ENCODE data around the gene TSPAN4.
A peak's percentile ranks its signal among the peaks of the same experiment; 100 is the strongest.

Gene TSPAN4

GRCh38 chr11:833114-833791, 9.4 kb upstream of the TSPAN4 start:
- DNase-seq (ENCODE audit: insufficient read length, low spot score) (no peak), FAIRE-seq (no peak)

- FAIRE-seq (no peak), DNase-seq (ENCODE audit: insufficient read length, low spot score) (no peak)
These were observed 8.8 kb upstream of the TSPAN4 start for GRCh38 chr11:833849-834311.

- FAIRE-seq, result no peak
These were observed 8.0 kb upstream of the TSPAN4 start for GRCh38 chr11:834371-835316.

GRCh38 chr11:836274-836673, 6.4 kb upstream of the TSPAN4 start:
- DNase-seq (ENCODE audit: insufficient read length, low spot score), result no peak
- no peak for FAIRE-seq

More at GRCh38 chr11:834371-835316, 8.0 kb upstream of the TSPAN4 start:
- DNase-seq (ENCODE audit: insufficient read length, low spot score), result no peak

GRCh38 chr11:836700-837099, 6.0 kb upstream of the TSPAN4 start:
- DNase-seq (ENCODE audit: insufficient read length, low spot score) (no peak), FAIRE-seq (no peak)

- FAIRE-seq (no peak), DNase-seq (ENCODE audit: insufficient read length, low spot score) (no peak)
These were observed 5.3 kb upstream of the TSPAN4 start for GRCh38 chr11:837189-837989.

- DNase-seq (ENCODE audit: insufficient read length, low spot score), result no peak
- no peak for FAIRE-seq
These were observed 4.7 kb upstream of the TSPAN4 start for GRCh38 chr11:837990-838307.

GRCh38 chr11:838441-839279, 4.0 kb upstream of the TSPAN4 start:
- no peak for DNase-seq (ENCODE audit: insufficient read length, low spot score)
- no peak for FAIRE-seq

GRCh38 chr11:839280-839623, 3.4 kb upstream of the TSPAN4 start:
- no peak for FAIRE-seq
- no peak for DNase-seq (ENCODE audit: insufficient read length, low spot score)

GRCh38 chr11:839875-840617, 2.6 kb upstream of the TSPAN4 start:
- no peak for FAIRE-seq
- no peak for DNase-seq (ENCODE audit: insufficient read length, low spot score)

GRCh38 chr11:841981-842369, 677 bp upstream of the TSPAN4 start:
- no peak for DNase-seq (ENCODE audit: insufficient read length, low spot score)
- peak; percentile 18 for FAIRE-seq

- DNase-seq (ENCODE audit: insufficient read length, low spot score) (no peak), FAIRE-seq (no peak)
These were observed 558 bp downstream of the TSPAN4 start for GRCh38 chr11:843086-843734.

- DNase-seq (ENCODE audit: insufficient read length, low spot score) (no peak), FAIRE-seq (no peak)
These were observed 1.4 kb downstream of the TSPAN4 start for GRCh38 chr11:843818-844692.

- FAIRE-seq (no peak), DNase-seq (ENCODE audit: insufficient read length, low spot score) (no peak)
These were observed 2.3 kb downstream of the TSPAN4 start for GRCh38 chr11:844693-845644.

GRCh38 chr11:845872-846495, 3.3 kb downstream of the TSPAN4 start:
- no peak for DNase-seq (ENCODE audit: insufficient read length, low spot score)
- FAIRE-seq, result no peak

- FAIRE-seq, result no peak
- no peak for DNase-seq (ENCODE audit: insufficient read length, low spot score)
These were observed 3.9 kb downstream of the TSPAN4 start for GRCh38 chr11:846496-847098.
